ENCODE data around the gene STK40.

DNA sequence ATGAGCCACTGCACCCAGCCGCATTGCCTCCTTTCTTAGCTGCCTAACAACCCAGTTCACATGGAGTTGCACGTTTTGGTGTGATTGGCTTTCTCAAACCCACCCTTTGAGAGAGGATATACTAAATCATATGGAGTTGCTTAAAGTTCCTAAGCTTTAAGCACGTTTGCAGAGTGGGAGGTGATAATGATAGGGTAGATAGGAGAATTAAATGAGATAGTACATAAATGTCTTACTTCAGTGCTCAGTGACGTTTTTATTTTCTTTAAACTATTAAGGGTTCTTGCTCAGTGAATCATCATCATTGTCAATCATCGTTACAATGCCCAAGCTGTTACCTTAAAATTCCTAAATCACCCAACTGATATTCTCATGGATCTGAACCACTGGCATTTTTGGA is 82.5 kb downstream of the STK40 start:
- no peak for TF ChIP-seq CTCF (IDR thresholded peaks at IDR 0.05 in 4 of 5, conservative IDR thresholded peaks at IDR 0.05 in 1 of 5)
- no peak for TF ChIP-seq POLR2A (IDR thresholded peaks at IDR 0.05)
